Stimulated activated CD4-positive, alpha-beta T cell treated with anti-CD3 and anti-CD28 coated beads, Interleukin-1b, Interleukin-23, amount 100 ng/mL, for 1 hour (primary cell): ENCODE data around the gene TAF11.
"Not testable (repeated sequence)": the region's sequence is repeated elsewhere in the genome, so short reads cannot be mapped to it uniquely, and the experiment has no call there.

Experiments
- DNase-seq, 2 donors: peaks; one replicate each; pipeline ENCODE4 v3.0.0-alpha.2; 2020; ENCODE audit warnings: low read depth in 2 of 2

The TAF11 gene

GRCh38 chr6:34904990-34905613 is 17.3 kb upstream of the TAF11 start:
- no peak for DNase-seq

- DNase-seq = no peak
These were observed 14.1 kb upstream of the TAF11 start for GRCh38 chr6:34901930-34902329.

- DNase-seq = no peak
These were observed 12.6 kb upstream of the TAF11 start for GRCh38 chr6:34900321-34901031.

- not testable (repeated sequence) for DNase-seq
These were observed 11.9 kb upstream of the TAF11 start for GRCh38 chr6:34899748-34900147.

- DNase-seq = no peak
These were observed 9.9 kb upstream of the TAF11 start for GRCh38 chr6:34897716-34898115.

- DNase-seq = no peak
These were observed 9.3 kb upstream of the TAF11 start for GRCh38 chr6:34897130-34897529.

- no peak for DNase-seq
These were observed 6.9 kb upstream of the TAF11 start for GRCh38 chr6:34894693-34895092.

GRCh38 chr6:34891296-34891695 is 3.5 kb upstream of the TAF11 start:
- DNase-seq = no peak

- DNase-seq = no peak
These were observed 2.7 kb upstream of the TAF11 start for GRCh38 chr6:34890533-34890925.

- peak; percentile 74 to 89 for DNase-seq
These were observed 1.2 kb upstream of the TAF11 start, which contains the start of gene ANKS1A for GRCh38 chr6:34888874-34889555. ANKS1A (plus strand) TSS chr6:34889255; CDS start chr6:34889403, 148 bp downstream.

- no peak for DNase-seq
These were observed 643 bp upstream of the TAF11 start for GRCh38 chr6:34888514-34888856.

- DNase-seq = not testable (repeated sequence)
These were observed 2.0 kb downstream of the TAF11 start for GRCh38 chr6:34885837-34886236.

GRCh38 chr6:34884996-34885395 is 2.8 kb downstream of the TAF11 start:
- DNase-seq = no peak

GRCh38 chr6:34884073-34884472 is 3.8 kb downstream of the TAF11 start:
- not testable (repeated sequence) for DNase-seq

GRCh38 chr6:34877869-34878485 is 9.9 kb downstream of the TAF11 start:
- no peak for DNase-seq

- DNase-seq = no peak
These were observed 10.6 kb downstream of the TAF11 start for GRCh38 chr6:34877259-34877658.

- no peak for DNase-seq
These were observed 11.4 kb downstream of the TAF11 start for GRCh38 chr6:34876472-34876871.

GRCh38 chr6:34875292-34876213 is 12.3 kb downstream of the TAF11 start:
- DNase-seq = no peak

- no peak for DNase-seq
These were observed 15.5 kb downstream of the TAF11 start for GRCh38 chr6:34872332-34872731.

- no peak for DNase-seq
These were observed 16.0 kb downstream of the TAF11 start for GRCh38 chr6:34871853-34872252.

GRCh38 chr6:34867484-34867883 is 20.4 kb downstream of the TAF11 start:
- DNase-seq = no peak
